HCT116 (cell line): ENCODE data around the gene HIRIP3. TPM values are rescaled to one million over a fixed set of nuclear protein-coding genes. Genes with fewer than 3 reads are reported as not detected.

Experiments used
- ATAC-seq: fragments of 200-7000 bp; cut with Tn5 transposase; 2 replicates; pipeline ENCODE4 v1.9.1; 2020; ENCODE audit warnings: mild to moderate bottlenecking, moderate library complexity
- BruUV-seq: library from RNA; stranded (reverse); fragments of 400-500 nt; replicated peaks from 2 replicates; lab custom pipeline; 2021; lab: Mats Ljungman, UMichigan
- CTCF ChIA-PET: fragments of 300-600 bp; sonication (Branson Sonifier 250); formaldehyde crosslinking; loops from one replicate; lab custom pipeline; 2021; ENCODE audit warnings: antibody characterized with exemption; lab: Charles Lee
- POLR2A ChIA-PET: fragments of 300-600, 350-600 bp; sonication (Branson Sonifier 250); formaldehyde crosslinking; loops from one replicate; lab custom pipeline; 2021; ENCODE audit warnings: antibody characterized with exemption; lab: Charles Lee
- RAD21 ChIA-PET, 2 experiments: fragments of 300-600 bp; sonication (Branson Sonifier 250); formaldehyde crosslinking; loops; one replicate each; lab custom pipeline; 2023; ENCODE audit warnings: low total read pairs in 2 of 2; ENCODE audit not compliant: uncharacterized antibody in 2 of 2, unreplicated experiment in 2 of 2, low non-redundant PET in 1 of 2; lab: Charles Lee
- DNase-seq: peaks from one replicate; pipeline ENCODE4 v3.0.0-alpha.2; 2010; ENCODE audit warnings: low read depth, low spot score
- H2AFZ ChIP-seq: fragments of 200-600 bp; shearing (Covaris generic), sonication (generic); 2 replicates; pipeline ENCODE4 v1.6.1; 2017; ENCODE audit warnings: low read depth, mixed run types, mixed read lengths, antibody characterized with exemption, low read length; ENCODE audit not compliant: poor library complexity, severe bottlenecking
- H3K27ac ChIP-seq: 2 replicates; pipeline ENCODE4 v1.5.1; 2012; ENCODE audit warnings: low read depth, low read length
- H3K27me3 ChIP-seq: fragments of 200-600 bp; sonication (generic); 2 replicates; pipeline ENCODE4 v1.6.1; 2016; ENCODE audit warnings: mixed run types, low read length, mixed read lengths; ENCODE audit not compliant: insufficient read depth
- H3K36me3 ChIP-seq, 2 experiments: fragments of 200-500 bp in 1 of 2; fragments of 200-600 bp in 1 of 2; sonication (Bioruptor generic) in 1 of 2; sonication (generic) in 1 of 2; 2 replicates each; pipeline versions ENCODE4 v1.5.1 to v1.6.1; 2014 to 2016; ENCODE audit warnings: low read length in 2 of 2, inconsistent platforms in 1 of 2, mixed read lengths in 1 of 2, mixed run types in 1 of 2; ENCODE audit not compliant: insufficient read depth in 2 of 2, control insufficient read depth in 1 of 2
- H3K4me1 ChIP-seq, 2 experiments: fragments of 200-600 bp in 1 of 2; sonication (generic) in 1 of 2; 2 replicates each; pipeline versions ENCODE4 v1.5.1 to v1.6.1; 2012 to 2017; ENCODE audit warnings: low read length in 2 of 2, inconsistent platforms in 1 of 2, mild to moderate bottlenecking in 1 of 2, mixed read lengths in 1 of 2, mixed run types in 1 of 2, moderate library complexity in 1 of 2; ENCODE audit not compliant: insufficient read depth in 2 of 2, control insufficient read depth in 1 of 2
- H3K4me2 ChIP-seq: fragments of 200-600 bp; sonication (generic); 2 replicates; pipeline ENCODE4 v1.6.1; 2017; ENCODE audit warnings: mixed run types, low read length, mixed read lengths
- H3K4me3 ChIP-seq, 2 experiments: fragments of 200-600 bp in 1 of 2; sonication (generic) in 1 of 2; replicated peaks in 1 of 2; 2 replicates each; pipeline ENCODE4 v1.5.1; 2011 to 2016; ENCODE audit warnings: low read length in 2 of 2, control low read depth in 1 of 2, low read depth in 1 of 2, mild to moderate bottlenecking in 1 of 2, mixed read lengths in 1 of 2, mixed run types in 1 of 2
- H3K79me2 ChIP-seq: fragments of 200-600 bp; sonication (generic); 2 replicates; pipeline ENCODE4 v1.6.1; 2017; ENCODE audit warnings: mild to moderate bottlenecking, mixed run types, low read length, moderate library complexity, mixed read lengths; ENCODE audit not compliant: insufficient read depth
- H3K9ac ChIP-seq: fragments of 200-600 bp; sonication (generic); 2 replicates; pipeline ENCODE4 v1.6.1; 2016; ENCODE audit warnings: low read length, mixed read lengths
- H3K9me2 ChIP-seq: fragments of 200-600 bp; sonication (generic), shearing (Covaris generic); 2 replicates; pipeline ENCODE4 v1.6.1; 2017; ENCODE audit warnings: mixed run types, mild to moderate bottlenecking, moderate library complexity; ENCODE audit not compliant: insufficient read depth
- H3K9me3 ChIP-seq, 2 experiments: fragments of 200-500 bp in 1 of 2; fragments of 200-600 bp in 1 of 2; sonication (Bioruptor generic) in 1 of 2; sonication (generic) in 1 of 2; 2 replicates each; pipeline ENCODE4 v1.6.1; 2014 to 2017; ENCODE audit warnings: low read length in 2 of 2, mixed read lengths in 2 of 2, inconsistent platforms in 1 of 2, low read depth in 1 of 2, mild to moderate bottlenecking in 1 of 2, mixed run types in 1 of 2, moderate library complexity in 1 of 2; ENCODE audit not compliant: control insufficient read depth in 1 of 2, insufficient read depth in 1 of 2
- H4K20me1 ChIP-seq: fragments of 200-600 bp; sonication (generic), shearing (Covaris generic); 2 replicates; pipeline ENCODE4 v1.6.1; 2017; ENCODE audit warnings: mixed run types, mild to moderate bottlenecking, moderate library complexity; ENCODE audit not compliant: insufficient read depth
- ATF3 ChIP-seq: IDR thresholded peaks from 2 replicates; pipeline ENCODE4 v1.6.1; 2012
- EGR1 ChIP-seq: IDR thresholded peaks from 2 replicates; pipeline ENCODE4 v1.6.1; 2012; ENCODE audit warnings: low read depth
- ELF1 ChIP-seq: IDR thresholded peaks from 2 replicates; pipeline ENCODE4 v1.6.1; 2012; ENCODE audit warnings: low read depth, borderline replicate concordance
- EZH2phosphoT487 ChIP-seq: fragments of 200-600 bp; IDR thresholded peaks from 2 replicates; pipeline ENCODE4 v1.6.1; 2018; ENCODE audit warnings: antibody characterized with exemption, borderline replicate concordance
- FOSL1 ChIP-seq: IDR thresholded peaks from 2 replicates; pipeline ENCODE4 v1.6.1; 2012; ENCODE audit warnings: low read depth
- MAX ChIP-seq: IDR thresholded peaks from 2 replicates; pipeline ENCODE4 v1.6.1; 2012
- POLR2A ChIP-seq: IDR thresholded peaks from 2 replicates; pipeline ENCODE4 v1.7.0; 2011; ENCODE audit warnings: borderline replicate concordance; ENCODE audit not compliant: insufficient read depth, insufficient read length; ENCODE audit errors: extremely low read depth
- POLR2AphosphoS5 ChIP-seq: IDR thresholded peaks from 2 replicates; pipeline ENCODE4 v1.6.1; 2011; ENCODE audit warnings: mild to moderate bottlenecking, low read depth, low read length, moderate library complexity
- REST ChIP-seq: IDR thresholded peaks from 2 replicates; pipeline ENCODE4 v1.6.1; 2012; ENCODE audit warnings: low read depth
- SP1 ChIP-seq: IDR thresholded peaks from 2 replicates; pipeline ENCODE4 v1.6.1; 2012; ENCODE audit warnings: low read depth
- SRF ChIP-seq: IDR thresholded peaks from 2 replicates; pipeline ENCODE4 v1.6.1; 2012; ENCODE audit warnings: low read depth
- TCF7L2 ChIP-seq: IDR thresholded peaks from 2 replicates; pipeline ENCODE4 v1.7.0; 2011; ENCODE audit warnings: borderline replicate concordance, inconsistent platforms; ENCODE audit not compliant: insufficient read depth, insufficient read length; ENCODE audit errors: extremely low read depth
- ZBTB33 ChIP-seq: IDR thresholded peaks from 2 replicates; pipeline ENCODE4 v1.6.1; 2011; ENCODE audit warnings: mild to moderate bottlenecking, low read length, moderate library complexity; ENCODE audit not compliant: insufficient replicate concordance; ENCODE audit errors: extremely low read depth
- ZNF274 ChIP-seq: fragments of 200-500 bp; sonication (Bioruptor generic); IDR thresholded peaks from 2 replicates; pipeline ENCODE4 v1.6.1; 2014; ENCODE audit warnings: mild to moderate bottlenecking, low read depth, low read length, inconsistent platforms
- intact Hi-C: fragments of 100-400 bp; cut with micrococcal nuclease; formaldehyde crosslinking; loops from 2 replicates; pipeline ENCODE4 v1.10.0; 2022
- total RNA-seq: library from RNA; stranded (reverse); gene quantifications from one replicate; pipeline ENCODE4 v1.2.1, GENCODE V29; 2021; ENCODE audit not compliant: unreplicated experiment

HIRIP3 gene
- total RNA-seq, 1 experiment from 2014 or later, result 21.8 TPM

GRCh38 chr16:30017277-30017656 is 21.9 kb upstream of the HIRIP3 start:
- TF ChIP-seq POLR2AphosphoS5 (no peak), ZNF274 (no peak), SRF (no peak), FOSL1 (no peak), ATF3 (no peak), MAX (no peak), EZH2phosphoT487 (no peak), ELF1 (no peak), SP1 (no peak), REST (no peak), POLR2A (no peak), ZBTB33 (no peak), TCF7L2 (no peak), EGR1 (no peak)
- H3K36me3 ChIP-seq, result no peaks in the 10 kb centered on the region
- H4K20me1 ChIP-seq, result no peaks in the 10 kb centered on the region
- H3K4me3 ChIP-seq, result no peak overlapping the region
- H3K4me1 ChIP-seq, result peaks cover 0 to 18% of the 10 kb centered on the region in 2 experiments; a peak in 3 of 4 replicates
- CTCF ChIA-PET, result interaction anchor here (2.6 kb wide), 1 partner anchor 169 kb away, joined by 8 read pairs; no protein-coding TSS in a partner anchor
- no peak overlapping the region for H3K4me2 ChIP-seq
- no peaks in the 10 kb centered on the region for H3K27me3 ChIP-seq
- H3K9me3 ChIP-seq, result no peaks in the 10 kb centered on the region
- intact Hi-C loops, result no loop called here
- no TSS peak for BruUV-seq
- no peak overlapping the region for H2AFZ ChIP-seq
- POLR2A ChIA-PET, result no interaction called here
- no peak for DNase-seq
- no peak for ATAC-seq
- no peak overlapping the region for H3K27ac ChIP-seq
- no peak overlapping the region for H3K9ac ChIP-seq
- RAD21 ChIA-PET, result no interaction called here
- no peaks in the 10 kb centered on the region for H3K79me2 ChIP-seq
- H3K9me2 ChIP-seq, result no peaks in the 10 kb centered on the region
